Muscle of arm (tissue), 12 donors: ENCODE measurements around the gene CAMK2B. TPM values are rescaled to one million over a fixed set of nuclear protein-coding genes. Genes with fewer than 3 reads are reported as not detected.
"Not testable (repeated sequence)": the region's sequence is repeated elsewhere in the genome, so short reads cannot be mapped to it uniquely, and the experiment has no call there.

Experiments used
- DNase-seq: peaks from one replicate; pipeline ENCODE4 v3.0.0-alpha.2; 2013
- polyA plus RNA-seq, 12 donors: library from polyadenylated mRNA; unstranded; fragments of 120-200 nt; gene quantifications; one replicate each; pipeline ENCODE4 v1.2.1, GENCODE V29; 2013; ENCODE audit not compliant: insufficient read length in 12 of 12

CAMK2B gene
- polyA plus RNA-seq, 12 donors: 3.6 to 1,562 (median 12.8) TPM

DNA sequence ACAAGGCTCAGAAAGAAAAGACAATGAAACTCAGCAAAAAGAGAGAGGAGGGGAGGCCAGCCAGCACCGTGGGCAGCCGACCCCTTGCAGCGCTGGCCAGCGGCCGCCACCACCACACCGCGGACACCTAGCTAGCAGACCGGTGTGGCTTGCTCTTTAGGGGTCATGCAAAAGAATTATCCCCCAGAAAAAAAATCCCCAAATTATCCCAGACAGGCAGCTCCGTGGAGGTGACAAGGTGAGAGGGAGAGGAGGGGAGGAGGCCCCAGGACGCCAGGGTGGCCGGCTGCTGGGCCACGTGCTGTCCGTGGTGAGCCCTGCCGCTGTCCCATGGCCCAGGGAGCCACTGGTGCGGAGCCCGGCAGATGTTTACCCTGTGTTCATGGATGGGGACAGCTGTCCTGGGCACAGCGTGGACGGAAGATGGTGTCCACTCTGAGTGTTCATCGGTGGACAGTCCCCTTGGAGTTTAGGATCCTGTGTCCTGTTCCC lies 108.1 kb downstream of the CAMK2B start:
- DNase-seq: no peak

DNA sequence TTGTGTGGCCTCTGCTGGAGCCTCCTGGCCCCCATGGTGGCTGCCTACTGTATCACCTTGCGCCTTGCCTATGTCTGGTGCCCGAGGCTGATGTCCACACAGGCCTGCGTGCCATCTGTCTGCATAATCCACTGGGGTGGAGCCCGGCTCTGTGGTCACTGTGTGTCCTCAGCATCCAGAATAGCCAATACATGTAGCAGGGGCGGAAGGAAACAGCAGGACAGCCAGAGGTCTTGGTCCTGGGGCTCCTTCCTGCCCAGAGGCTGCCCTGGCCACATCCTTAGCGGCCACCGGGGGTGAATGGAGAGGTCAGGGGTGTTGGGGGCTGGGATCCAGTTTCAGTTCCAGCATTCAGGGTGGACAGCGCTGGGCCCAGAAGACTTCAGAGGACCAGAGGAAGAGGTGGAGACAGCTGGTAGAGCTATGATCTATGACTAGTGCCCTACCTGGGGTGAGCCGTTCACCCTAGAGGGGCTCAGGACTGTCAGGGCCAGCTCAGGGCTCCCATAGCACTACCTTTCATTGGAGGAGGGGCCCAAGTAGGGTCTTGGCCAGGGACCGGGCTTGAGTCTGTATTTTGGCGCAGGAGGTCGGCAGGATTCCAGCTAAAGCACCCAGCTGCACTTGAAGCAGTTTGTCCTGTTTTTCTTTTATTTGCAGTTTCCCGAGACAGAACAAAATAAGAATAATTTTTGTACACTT lies 108.7 kb downstream of the CAMK2B start:
- DNase-seq: peak; percentile 31

DNA sequence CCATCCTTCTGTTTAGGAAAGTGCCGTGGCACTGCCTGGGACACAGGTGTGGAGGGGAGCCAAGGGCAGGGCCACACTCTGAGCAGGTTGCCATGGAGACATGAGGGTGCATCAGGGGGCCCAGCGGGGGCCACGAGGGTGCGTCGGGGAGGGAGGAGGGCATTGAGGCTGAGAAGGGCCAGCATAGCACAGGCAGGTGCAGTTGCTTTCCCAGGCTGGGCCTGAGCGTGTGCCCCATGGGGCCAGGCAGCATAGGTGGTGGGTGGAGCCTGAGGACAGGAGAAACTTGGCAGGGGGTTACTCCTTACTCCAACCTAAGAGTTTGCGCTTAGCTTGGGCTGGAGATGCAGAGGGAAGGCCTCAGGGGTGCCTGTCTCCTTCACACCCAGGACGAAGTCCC lies 109.4 kb downstream of the CAMK2B start:
- no peak for DNase-seq

DNA sequence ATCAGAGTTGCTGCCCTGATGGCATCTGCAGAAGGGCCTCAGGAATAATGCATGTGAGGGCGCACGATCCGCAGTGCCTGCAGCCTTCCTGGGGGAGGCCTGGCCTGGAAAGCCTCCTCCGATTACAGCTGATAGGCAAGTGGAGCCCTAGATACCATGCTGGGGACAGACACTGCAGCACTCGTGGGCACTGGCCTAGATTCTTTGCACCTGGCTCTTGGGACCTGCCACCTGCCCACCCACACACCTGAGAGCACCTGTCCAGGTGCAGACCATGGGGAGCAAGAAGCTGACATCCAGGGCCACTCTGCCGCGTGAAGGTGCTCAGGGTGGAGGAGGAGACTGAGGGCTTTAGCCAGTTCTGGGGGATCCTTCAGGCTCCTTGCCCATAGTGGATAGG lies 109.9 kb downstream of the CAMK2B start:
- DNase-seq: no peak

DNA sequence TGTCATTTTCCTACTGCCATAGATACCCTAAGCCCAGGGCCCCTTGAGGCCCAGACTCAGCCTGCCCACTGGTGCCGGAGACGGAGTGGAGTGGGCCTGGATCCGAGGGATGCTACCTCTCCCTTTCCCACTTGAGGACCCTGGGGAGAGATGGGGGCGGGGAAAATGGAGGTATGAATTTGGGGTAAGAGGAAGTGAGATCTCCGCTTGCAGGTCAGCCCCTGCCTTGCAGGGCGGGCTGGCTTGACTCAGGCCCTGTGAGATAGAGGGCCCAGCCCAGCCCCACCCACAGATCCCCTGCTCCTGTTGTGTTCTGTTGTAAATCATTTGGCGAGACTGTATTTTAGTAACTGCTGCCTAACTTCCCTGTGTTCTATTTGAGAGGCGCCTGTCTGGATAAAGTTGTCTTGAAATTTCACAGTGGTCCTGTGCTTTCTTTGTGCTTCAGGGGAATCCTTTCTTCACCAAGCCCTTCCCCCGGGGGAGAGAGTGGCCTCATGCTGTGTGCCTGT lies 111.5 kb downstream of the CAMK2B start:
- no peak for DNase-seq

DNA sequence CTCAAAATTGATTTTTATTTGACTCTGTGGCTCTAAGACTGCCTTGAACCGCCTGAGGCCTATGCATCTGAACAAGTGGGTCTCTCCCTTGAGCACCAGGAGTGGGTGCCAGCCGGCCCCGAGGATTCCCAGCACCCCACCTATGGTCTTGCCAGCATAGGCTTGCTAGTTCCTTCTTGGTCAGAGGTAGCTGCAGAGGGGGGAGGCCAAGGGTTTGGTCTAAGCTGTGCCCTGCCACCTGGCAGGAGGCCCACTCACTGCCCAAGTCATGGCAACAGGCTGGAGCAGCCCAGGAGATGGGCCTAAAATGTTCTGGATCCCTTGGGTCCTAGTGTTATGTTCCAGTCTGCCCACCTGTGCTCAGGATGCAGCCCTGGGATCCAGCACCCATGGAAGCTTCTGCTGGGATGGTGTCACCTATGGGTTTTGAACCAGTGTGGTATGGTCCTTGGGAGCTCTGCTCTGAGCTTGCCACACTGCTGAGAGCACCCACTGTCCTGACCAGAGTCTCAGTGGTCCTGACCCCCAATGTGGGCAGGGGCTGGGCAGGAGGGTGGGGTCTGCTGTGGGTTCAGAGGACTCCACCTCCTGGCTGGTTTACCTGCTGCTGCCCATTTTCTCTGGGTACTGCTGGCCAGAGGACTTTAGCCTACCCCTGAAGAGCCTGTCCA lies 112.1 kb downstream of the CAMK2B start:
- no peak for DNase-seq

DNA sequence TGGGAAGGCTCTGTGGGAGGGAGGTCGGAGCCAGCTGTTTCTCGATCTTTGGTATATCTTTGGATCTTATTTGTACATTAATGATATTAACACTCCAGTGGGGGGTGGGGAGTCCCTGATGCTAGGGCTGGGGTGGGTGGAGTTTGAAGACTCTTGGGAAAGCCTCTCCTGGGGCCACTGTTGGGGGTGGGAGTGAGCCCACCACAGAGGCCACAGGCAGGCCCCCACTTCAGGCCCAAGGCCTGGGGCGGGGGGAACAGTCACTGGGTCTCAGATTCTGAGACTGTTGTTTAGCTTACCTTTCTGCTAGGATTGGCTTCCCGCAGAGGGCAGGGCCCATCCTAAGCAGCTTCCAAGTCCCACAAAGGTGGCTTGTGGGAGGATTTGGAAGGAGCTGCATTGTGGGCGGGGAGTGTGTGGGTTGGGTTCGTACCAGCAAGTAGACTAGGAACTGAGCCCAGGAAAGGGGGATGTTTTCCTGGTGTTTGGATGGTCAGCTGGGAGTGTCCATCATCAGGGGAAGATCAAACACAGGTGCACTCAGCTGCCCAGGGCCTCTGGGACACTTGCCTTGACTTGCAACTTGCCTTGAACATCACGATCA lies 112.7 kb downstream of the CAMK2B start:
- no peak for DNase-seq

DNA sequence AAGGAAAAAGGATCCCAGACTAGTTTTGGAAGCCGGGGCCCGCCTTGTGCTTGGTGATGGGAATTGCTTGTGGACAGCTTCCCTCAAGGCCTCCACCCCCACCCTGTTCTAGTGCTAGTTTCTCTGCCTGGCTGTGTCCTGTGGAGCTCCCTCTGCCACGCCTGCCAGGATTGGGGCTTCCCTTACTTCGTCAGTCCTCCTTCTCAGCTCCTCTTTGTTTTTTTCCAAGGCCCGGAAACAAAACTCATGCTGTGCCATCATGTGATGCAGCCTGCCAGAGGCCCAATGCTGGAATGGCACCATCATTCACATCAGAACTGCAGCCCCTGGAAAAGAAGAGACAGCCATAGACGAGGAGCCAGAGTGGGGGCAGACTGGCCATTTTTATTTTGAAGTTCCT lies 113.4 kb downstream of the CAMK2B start:
- DNase-seq: no peak

DNA sequence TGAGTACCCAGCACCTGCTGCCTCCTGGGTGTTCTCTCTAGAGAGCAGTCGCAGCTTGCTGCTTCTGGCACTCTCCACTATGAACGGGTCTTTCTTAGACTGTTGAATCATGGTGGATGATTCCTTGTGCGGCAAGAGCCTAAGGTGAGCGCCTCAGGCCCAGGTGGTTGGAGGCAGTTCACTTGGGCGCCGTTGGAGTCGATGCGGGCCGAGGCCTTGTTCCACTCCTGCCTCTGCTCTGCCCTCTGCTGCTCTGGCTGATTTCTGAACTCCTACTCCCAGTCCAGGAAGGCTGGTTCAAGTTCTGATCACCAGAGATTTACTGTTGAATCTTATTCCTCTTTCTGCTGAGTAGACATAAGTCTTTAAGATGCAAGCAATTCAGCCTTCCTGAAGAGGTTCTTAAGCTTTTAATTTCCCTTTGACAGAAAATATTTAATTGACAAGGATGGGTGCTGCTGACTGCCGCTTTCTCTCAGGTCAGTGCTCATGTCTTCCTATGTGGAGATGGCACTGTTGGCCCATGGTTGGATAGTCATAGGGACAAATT lies 114.2 kb downstream of the CAMK2B start:
- DNase-seq: no peak

DNA sequence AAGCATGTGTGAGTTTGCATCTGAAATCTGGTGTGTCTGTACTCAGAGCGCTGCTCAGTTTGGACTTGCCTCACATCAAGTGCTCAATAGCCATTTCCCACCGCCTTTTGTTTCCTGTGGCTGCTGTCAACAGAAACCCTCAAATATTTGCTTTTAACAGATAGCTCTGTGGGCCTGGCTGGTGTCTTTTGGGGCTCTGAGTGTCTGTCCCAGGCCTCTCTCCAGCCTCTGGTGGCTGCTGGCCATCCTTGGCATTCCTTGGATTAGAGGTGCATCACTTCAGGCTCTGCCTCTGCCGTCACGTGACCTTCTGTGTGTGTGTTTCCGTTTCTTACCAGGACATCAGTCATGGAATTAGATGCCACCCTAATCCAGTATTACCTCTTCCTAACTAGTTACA lies 115.3 kb downstream of the CAMK2B start:
- DNase-seq: no peak

DNA sequence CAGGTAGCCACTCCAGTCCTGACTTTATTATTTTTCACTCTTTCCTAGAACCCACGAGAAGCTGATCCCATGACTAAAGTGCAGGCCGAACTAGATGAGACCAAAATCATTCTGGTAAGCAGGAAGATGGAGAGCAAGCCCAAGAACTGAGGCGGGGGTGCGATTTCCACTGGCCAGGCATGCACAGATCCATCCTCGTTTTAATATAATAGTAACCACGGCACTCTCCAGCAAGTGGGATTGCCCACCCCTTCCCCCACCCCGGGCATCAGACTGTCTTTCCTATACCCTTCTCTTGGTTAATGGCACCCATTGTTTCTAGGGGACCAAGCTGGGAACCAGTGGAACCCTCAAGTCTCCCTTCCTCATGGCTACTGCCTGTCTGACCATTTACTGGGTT lies 117.3 kb downstream of the CAMK2B start:
- DNase-seq: no peak

DNA sequence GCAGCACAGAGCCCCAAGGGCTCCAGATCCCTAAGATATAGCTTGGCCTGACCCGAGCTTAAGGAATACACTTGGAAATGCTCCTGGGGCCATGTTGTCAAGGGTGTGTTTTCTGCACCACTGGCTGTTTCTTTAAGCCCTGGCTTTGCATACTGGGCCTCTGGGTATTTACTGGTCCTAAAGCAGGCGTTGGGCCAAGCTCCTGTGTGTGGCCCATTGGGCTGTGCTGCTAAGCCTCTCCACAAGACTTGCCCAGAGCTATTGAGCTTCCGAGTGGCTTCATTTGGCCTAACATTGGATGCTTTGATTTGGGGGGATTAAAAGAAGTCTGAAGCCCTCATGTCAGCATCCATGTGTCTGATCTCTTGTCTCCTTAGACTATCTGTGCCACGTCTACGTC lies 119.4 kb downstream of the CAMK2B start:
- no peak for DNase-seq

DNA sequence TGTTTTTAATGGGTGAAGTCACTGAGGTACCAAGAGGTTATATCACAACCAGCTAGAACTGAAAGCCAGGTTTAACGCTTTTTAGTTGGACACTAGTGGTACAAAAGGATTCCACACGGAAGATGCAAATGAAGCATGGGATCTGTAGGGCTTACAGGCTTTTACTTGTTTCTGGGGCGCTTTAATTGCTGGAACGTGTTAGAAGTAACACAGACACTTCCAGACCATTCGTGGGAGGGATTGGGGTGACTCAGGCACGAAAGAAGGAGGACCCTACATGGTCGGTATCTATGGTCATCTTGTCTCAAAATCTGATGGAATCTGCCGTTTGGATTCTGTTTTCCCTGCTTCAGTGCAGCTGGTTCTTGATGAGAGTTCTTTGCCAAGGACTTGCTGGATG lies 123.6 kb downstream of the CAMK2B start:
- DNase-seq: no peak

DNA sequence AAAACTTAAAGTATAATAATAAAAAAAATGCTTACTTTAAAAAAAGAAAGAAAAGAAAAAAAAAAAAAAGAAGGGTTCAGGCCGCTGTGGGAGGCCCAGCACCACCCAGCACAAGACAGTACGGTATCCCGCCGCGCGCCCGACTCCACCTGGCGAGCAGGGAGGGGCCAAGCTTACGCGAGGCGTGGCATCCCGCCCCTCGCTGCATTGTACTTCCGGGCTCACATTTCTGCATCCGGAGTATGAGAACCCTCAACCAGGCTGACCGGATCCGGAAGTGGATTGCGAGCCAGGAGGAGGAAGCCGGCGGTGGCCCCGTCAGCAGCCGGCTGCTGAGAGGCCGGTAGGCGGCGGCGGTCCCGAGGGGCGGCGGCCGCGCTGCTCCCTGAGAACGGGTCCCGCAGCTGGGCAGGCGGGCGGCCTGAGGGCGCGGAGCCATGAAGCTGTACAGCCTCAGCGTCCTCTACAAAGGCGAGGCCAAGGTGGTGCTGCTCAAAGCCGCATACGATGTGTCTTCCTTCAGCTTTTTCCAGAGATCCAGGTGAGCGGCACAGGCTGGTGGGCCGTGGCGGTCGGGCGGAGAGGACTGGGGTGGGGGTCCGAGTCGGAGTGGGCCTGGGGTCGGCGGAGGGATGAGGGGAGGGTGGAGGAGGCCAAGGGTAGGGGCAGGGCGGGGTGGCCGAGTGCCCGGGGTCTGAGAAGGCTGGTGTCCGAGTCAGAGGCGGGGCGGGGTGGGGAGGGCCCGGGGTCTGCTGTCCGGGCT lies 124.5 kb downstream of the CAMK2B start, which contains the start of gene YKT6:
Gene YKT6 (plus strand): TSS at position 280 of the 763 bp plus-strand sequence. CDS start 158 bp downstream, at position 438.
- peak; percentile 93 for DNase-seq

DNA sequence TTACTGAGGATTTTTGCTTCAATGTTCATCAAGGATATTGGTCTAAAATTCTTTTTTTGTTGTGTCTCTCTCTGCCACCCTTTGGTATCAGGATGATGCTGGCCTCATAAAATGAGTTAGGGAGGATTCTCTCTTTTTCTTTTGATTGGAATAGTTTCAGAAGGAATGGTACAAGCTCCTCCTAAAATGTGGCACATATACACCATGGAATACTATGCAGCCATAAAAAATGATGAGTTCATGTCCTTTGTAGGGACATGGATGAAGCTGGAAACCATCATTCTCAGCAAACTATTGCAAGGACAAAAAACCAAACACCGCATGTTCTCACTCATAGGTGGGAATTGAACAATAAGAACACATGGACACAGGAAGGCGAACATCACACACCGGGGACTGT lies 125.2 kb downstream of the CAMK2B start:
- not testable (repeated sequence) for DNase-seq

DNA sequence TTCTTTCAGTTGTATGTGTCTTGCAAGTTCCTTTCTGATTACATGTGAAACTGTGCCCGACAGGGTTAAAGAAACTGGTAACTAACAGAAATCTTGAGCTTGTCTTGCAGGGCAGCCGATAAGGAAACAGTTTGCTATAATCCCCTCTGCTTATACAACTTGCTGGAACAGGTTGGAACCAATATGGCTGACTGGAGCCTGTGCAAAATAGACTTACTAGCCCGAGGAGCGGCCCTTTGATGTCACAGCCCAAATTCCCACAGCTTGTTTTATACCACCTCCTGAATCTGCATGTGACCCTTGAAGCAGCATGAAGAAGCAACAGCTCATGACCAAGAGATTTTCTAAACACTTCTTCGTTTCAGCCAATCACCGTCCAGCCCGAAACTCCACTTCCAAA lies 127.9 kb downstream of the CAMK2B start:
- no peak for DNase-seq

DNA sequence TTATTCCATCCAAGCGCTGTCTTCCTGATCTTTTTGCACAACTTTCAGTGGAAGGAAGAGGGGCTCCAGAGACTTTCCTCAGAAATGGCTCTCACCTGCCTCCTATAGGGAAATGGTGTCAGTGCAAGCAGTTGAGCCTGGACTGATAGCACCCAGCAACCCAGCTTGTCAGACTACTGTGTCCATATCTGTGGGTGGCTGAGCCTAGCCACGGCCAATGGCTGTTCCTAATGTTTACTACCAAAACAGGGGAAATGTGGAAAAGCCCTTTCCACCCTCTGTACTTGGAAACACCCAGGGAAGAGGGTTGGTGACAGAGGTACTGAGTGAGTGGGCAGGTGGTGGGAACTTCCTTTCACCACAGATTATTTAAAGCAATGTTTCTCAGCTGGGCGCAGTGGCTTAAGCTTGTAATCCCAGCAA lies 128.9 kb downstream of the CAMK2B start:
- DNase-seq: peak; percentile 50

DNA sequence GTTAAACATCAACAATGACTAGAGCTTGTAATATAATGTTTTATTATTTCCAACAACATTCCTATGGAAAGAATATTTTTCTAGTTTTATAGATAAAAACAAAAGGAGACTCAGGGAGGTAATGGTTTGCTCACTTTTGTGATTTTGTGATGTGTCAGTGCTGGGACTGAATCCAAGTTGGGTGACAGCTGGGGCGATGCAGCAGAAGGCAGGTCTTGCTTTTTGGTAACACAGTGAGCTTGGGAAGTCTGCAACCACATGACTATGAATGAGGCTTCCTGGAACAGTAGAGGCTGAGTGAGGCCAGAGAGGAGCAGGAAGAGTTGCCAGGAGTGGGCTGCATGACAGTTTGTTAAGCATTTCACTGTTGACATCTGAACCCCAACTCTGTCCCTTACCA lies 129.5 kb downstream of the CAMK2B start:
- no peak for DNase-seq

DNA sequence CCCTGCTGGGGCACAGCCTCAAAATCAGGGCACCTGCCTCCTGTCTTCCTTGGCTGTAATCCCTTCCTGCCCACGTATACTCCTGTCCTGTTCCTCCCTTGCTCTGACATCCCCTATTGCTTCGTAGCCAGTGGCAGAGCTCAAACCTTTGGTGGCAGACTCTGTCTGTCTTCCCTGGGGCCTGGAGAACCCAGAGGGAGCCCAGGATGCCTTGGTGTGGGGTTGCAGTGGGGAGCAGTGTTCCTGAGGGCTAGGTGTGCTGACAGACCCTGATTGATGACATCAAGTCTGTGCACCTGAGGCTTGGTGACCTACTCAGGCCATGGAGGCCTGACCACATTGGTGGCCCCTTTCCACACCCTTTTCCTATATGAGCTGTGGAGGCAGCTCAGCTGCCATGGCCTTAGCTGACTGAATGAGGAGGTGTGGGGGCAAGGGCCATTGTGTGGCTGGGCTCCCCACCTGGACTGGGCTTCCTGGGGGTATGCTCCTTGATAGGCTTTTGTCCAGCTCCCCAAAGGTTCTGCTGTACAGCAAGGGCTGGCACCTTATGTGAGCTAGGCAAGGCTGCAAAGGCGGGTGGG lies 130.7 kb downstream of the CAMK2B start:
- no peak for DNase-seq

DNA sequence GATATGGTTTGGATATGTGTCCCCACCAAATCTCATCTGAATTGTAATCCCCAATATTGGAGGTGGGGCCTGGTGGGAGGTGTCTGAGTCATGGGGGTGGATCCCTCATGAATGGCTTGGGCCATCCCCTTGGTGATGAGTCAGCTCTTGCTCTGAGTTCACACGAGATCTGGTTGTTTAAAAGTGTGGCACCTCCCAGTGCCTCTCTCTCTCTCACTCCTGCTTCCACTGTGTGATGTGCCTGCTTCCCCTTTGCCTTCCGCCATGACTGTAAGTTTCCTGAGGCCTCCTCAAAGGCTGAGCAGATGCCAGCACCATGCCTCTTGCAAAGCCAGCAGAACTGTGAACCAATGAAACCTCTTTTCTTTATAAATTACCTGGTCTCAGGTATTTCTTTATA lies 131.3 kb downstream of the CAMK2B start:
- DNase-seq: no peak
